CD4-positive, alpha-beta T cell (primary cell): ENCODE data around the gene ANXA4. TPM values are rescaled to one million over a fixed set of nuclear protein-coding genes. Genes with fewer than 3 reads are reported as not detected.

Source experiments
- ATAC-seq: fragments of 200-7000 bp; cut with Tn5 transposase; one replicate; pipeline ENCODE4 v1.10.0; 2022; ENCODE audit warnings: mild to moderate bottlenecking; ENCODE audit not compliant: poor library complexity
- CTCF ChIA-PET: fragments of 350-600 bp; sonication (Branson Sonifier 250); formaldehyde crosslinking; loops from one replicate; lab custom pipeline; 2021; ENCODE audit warnings: antibody characterized with exemption, inconsistent platforms; lab: Charles Lee
- POLR2A ChIA-PET: fragments of 350-600 bp; sonication (Branson Sonifier 250); formaldehyde crosslinking; loops from one replicate; lab custom pipeline; 2021; ENCODE audit warnings: antibody characterized with exemption, inconsistent platforms; lab: Charles Lee
- DNase-seq, 14 experiments: peaks; one replicate each; pipeline ENCODE4 v3.0.0-alpha.2; 2013 to 2020; ENCODE audit warnings: mixed read lengths in 2 of 14
- H3K27ac ChIP-seq, 2 donors: one replicate each; pipeline versions ENCODE4 v1.5.1 to v1.7.0; 2013; ENCODE audit warnings: low read length in 2 of 2, low read depth in 1 of 2, mild to moderate bottlenecking in 1 of 2
- H3K27me3 ChIP-seq, 2 experiments: 1 replicate in 1 of 2; 2 replicates in 1 of 2; pipeline versions ENCODE4 v1.6.1 to v1.7.0; 2013; ENCODE audit warnings: low read length in 2 of 2, control low read depth in 1 of 2, mild to moderate bottlenecking in 1 of 2, moderate library complexity in 1 of 2; ENCODE audit not compliant: insufficient read depth in 2 of 2, control insufficient read depth in 1 of 2
- H3K36me3 ChIP-seq: one replicate; pipeline ENCODE4 v1.6.1; 2013; ENCODE audit warnings: low read length, control low read depth; ENCODE audit not compliant: insufficient read depth
- H3K4me1 ChIP-seq: one replicate; pipeline ENCODE4 v1.6.1; 2013; ENCODE audit warnings: low read length, control low read depth; ENCODE audit not compliant: insufficient read depth
- H3K4me3 ChIP-seq: one replicate; pipeline ENCODE4 v1.5.1; 2013; ENCODE audit warnings: mild to moderate bottlenecking, low read length, moderate library complexity
- H3K9me3 ChIP-seq, 2 experiments: 1 replicate in 1 of 2; 2 replicates in 1 of 2; pipeline versions ENCODE4 v1.6.1 to v1.7.0; 2013; ENCODE audit warnings: low read length in 2 of 2, mild to moderate bottlenecking in 2 of 2, control low read depth in 1 of 2, moderate library complexity in 1 of 2; ENCODE audit not compliant: control insufficient read depth in 1 of 2, insufficient read depth in 1 of 2
- H3K27ac Mint-ChIP-seq: one replicate; pipeline ENCODE4 v1.8.0; 2020; ENCODE audit warnings: mixed read lengths
- H3K27me3 Mint-ChIP-seq: one replicate; pipeline ENCODE4 v1.8.0; 2021; ENCODE audit warnings: mixed read lengths
- H3K36me3 Mint-ChIP-seq: one replicate; pipeline ENCODE4 v1.8.0; 2021; ENCODE audit warnings: low read depth, mixed read lengths
- H3K4me1 Mint-ChIP-seq: one replicate; pipeline ENCODE4 v1.8.0; 2021; ENCODE audit warnings: low read depth, mixed read lengths
- H3K4me3 Mint-ChIP-seq: one replicate; pipeline ENCODE4 v1.8.0; 2020; ENCODE audit warnings: mild to moderate bottlenecking, mixed read lengths
- H3K9me3 Mint-ChIP-seq: one replicate; pipeline ENCODE4 v1.8.0; 2020; ENCODE audit warnings: mixed read lengths
- CTCF ChIP-seq: fragments of 200-600 bp; IDR thresholded peaks from one replicate; pipeline ENCODE4 v1.8.0; 2022; ENCODE audit warnings: antibody characterized with exemption, mild to moderate bottlenecking
- intact Hi-C, 2 experiments: fragments of 100-400 bp; cut with DNase I in 1 of 2; cut with micrococcal nuclease in 1 of 2; formaldehyde crosslinking; loops; one replicate each; pipeline versions ENCODE4 v1.15.1 to v1.9.0; 2023 to 2025; cut with DNase I, micrococcal nuclease
- total RNA-seq, 174 experiments: library from RNA in 2 of 174; stranded (reverse) in 2 of 174; gene quantifications; one replicate each; pipeline ENCODE4 v1.2.3 and lab custom pipeline; 2021 to 2026

Gene ANXA4
- total RNA-seq, 2 experiments from 2014 or later = 4.0 to 5.3 TPM

GRCh38 chr2:69703189-69703588 is 38.7 kb upstream of the ANXA4 start:
- Mint-ChIP-seq H3K36me3 (no peaks in the 10 kb centered on the region), H3K27ac (no peak overlapping the region), H3K4me1 (peaks cover 22% of the 10 kb centered on the region), H3K27me3 (no peaks in the 10 kb centered on the region), H3K9me3 (no peaks in the 10 kb centered on the region), H3K4me3 (no peak overlapping the region)
- TF ChIP-seq CTCF = no peak
- CTCF ChIA-PET = no interaction called here
- intact Hi-C loops = no loop called here
- POLR2A ChIA-PET = interaction anchor here (1.3 kb wide), 1 partner anchor 58 kb away, joined by 3 read pairs; no protein-coding TSS in a partner anchor
- no peaks in the 10 kb centered on the region for H3K27me3 ChIP-seq
- H3K36me3 ChIP-seq = no peaks in the 10 kb centered on the region
- DNase-seq = no peak
- H3K4me1 ChIP-seq = peaks cover 17% of the 10 kb centered on the region
- H3K27ac ChIP-seq = no peak overlapping the region
- no peak overlapping the region for H3K4me3 ChIP-seq
- H3K9me3 ChIP-seq = no peaks in the 10 kb centered on the region
- no peak for ATAC-seq

- CTCF ChIA-PET = no interaction called here
- H3K9me3 ChIP-seq = no peaks in the 10 kb centered on the region
Measured at GRCh38 chr2:69704446-69704845, 37.5 kb upstream of the ANXA4 start.

GRCh38 chr2:69709290-69709689 is 32.6 kb upstream of the ANXA4 start:
- H3K36me3 Mint-ChIP-seq = no peaks in the 10 kb centered on the region
- H3K27me3 Mint-ChIP-seq = no peaks in the 10 kb centered on the region
- H3K9me3 Mint-ChIP-seq = peaks cover 2% of the 10 kb centered on the region
- Histone ChIP-seq H3K4me3 (no peak overlapping the region), H3K27ac (no peak overlapping the region), H3K4me1 (peaks cover 12% of the 10 kb centered on the region), H3K9me3 (peaks cover 0 to 6% of the 10 kb centered on the region in 2 experiments), H3K27me3 (no peaks in the 10 kb centered on the region), H3K36me3 (no peaks in the 10 kb centered on the region)
- TF ChIP-seq CTCF = no peak
- ChIA-PET POLR2A (no interaction called here), CTCF (no interaction called here)
- H3K27ac Mint-ChIP-seq = no peak overlapping the region
- intact Hi-C loops = no loop called here
- no peak for ATAC-seq
- no peak for DNase-seq
- peaks cover 22% of the 10 kb centered on the region for H3K4me1 Mint-ChIP-seq
- no peak overlapping the region for H3K4me3 Mint-ChIP-seq

More at GRCh38 chr2:69704446-69704845, 37.5 kb upstream of the ANXA4 start:
- Mint-ChIP-seq H3K4me1 (peaks cover 9% of the 10 kb centered on the region), H3K36me3 (no peaks in the 10 kb centered on the region), H3K27me3 (no peaks in the 10 kb centered on the region), H3K27ac (no peak overlapping the region), H3K4me3 (no peak overlapping the region), H3K9me3 (no peaks in the 10 kb centered on the region)
- DNase-seq (no peak), ATAC-seq (no peak)
- no peaks in the 10 kb centered on the region for H3K27me3 ChIP-seq
- intact Hi-C loops = no loop called here
- H3K4me1 ChIP-seq = peaks cover 7% of the 10 kb centered on the region
- H3K4me3 ChIP-seq = no peak overlapping the region
- H3K36me3 ChIP-seq = no peaks in the 10 kb centered on the region
- TF ChIP-seq CTCF = no peak
- no peak overlapping the region for H3K27ac ChIP-seq
- POLR2A ChIA-PET = interaction anchor here (0.9 to 1.3 kb wide), 3 partner anchors 59 to 62 kb away, joined by 3 to 5 read pairs (median 3); partner anchors contain the start of gene AAK1
